ENCODE results near the gene TRIOBP.

Gene TRIOBP

DNA sequence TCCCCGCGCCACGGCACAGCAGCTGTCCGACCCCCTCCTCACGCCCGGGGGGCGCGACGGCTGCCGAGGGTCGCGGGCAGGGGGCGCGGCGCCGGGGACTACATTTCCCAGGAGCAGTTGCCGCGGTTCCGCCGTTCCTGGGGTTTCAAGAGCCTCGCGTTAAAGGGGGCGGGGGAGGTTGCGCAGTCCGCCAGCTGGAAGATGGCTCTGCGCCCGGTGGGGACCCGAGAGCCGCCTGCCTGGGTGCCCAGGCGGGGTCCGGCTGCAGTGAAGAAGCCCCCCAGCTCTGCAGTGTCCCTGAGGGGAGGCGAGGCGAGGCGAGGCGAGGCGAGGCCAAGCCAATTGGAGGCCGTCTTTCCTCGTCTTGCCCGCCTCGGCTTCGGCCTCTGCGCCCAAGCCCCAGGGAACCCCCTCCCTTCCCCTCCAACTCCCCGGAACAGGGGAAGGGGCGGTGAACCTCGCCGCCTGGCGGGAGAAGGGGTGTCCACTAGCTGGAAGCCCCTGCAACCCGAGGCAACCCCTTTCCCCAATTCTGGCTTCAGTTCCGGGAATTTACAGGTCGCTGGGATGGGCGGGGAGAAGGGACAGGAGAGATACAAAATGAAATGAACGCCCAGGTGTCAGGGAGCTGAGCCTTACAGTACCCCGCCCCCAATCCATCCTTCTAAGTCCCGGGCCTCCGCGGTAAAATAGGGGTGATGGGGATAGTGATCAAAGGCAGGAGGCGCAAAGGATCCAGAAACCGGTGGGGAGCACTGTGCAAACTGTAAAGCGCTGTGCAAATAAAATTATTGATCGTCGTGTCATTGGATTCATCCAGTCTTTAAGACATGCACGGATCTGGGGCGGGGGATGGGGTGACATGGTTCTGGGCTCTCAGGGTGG is 105.7 kb downstream of the TRIOBP start:
- H3K4me3 ChIP-seq (ENCODE audit: low read depth, low read length): peak overlapping the region; percentile 90
- no peaks in the 10 kb centered on the region for H3K36me3 ChIP-seq (ENCODE audit: insufficient read depth, low read length)
- H3K27ac ChIP-seq (ENCODE audit: low read depth, low read length): no peak overlapping the region
- no peaks in the 10 kb centered on the region for H3K27me3 ChIP-seq (ENCODE audit: insufficient read depth, low read length)
- H2AFZ ChIP-seq (ENCODE audit: low read length, unreplicated experiment): peak overlapping the region; percentile 97
- H3K79me2 ChIP-seq (ENCODE audit: control insufficient read depth, insufficient read depth, low read length, unreplicated experiment): peaks cover 17% of the 10 kb centered on the region
- peaks cover 3% of the 10 kb centered on the region for H3K4me1 ChIP-seq (ENCODE audit: control insufficient read depth, insufficient read depth, low read length, unreplicated experiment)

DNA sequence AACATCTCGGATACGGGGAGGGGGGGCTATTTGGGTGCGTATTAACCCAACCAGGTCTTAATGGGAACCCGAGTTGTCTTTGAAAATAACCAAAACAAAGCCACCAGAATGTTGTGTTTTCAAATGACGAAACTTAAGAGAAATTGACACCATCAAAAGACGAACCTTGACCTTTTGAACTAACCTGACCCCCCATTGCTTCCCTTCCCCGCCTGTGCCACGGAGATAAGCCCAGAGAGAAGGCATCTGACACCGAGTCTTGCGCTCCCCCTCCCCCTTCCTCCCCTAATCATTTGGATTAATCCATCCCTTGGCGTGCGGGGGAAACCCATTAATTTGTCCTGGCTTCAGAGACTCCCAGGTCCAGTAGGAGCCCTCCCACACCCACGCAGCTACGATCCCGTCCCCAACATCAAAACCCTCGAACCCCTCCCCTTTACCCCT is 106.4 kb downstream of the TRIOBP start:
- Histone ChIP-seq H3K4me1 (ENCODE audit: control insufficient read depth, insufficient read depth, low read length, unreplicated experiment) (peaks cover 3% of the 10 kb centered on the region), H3K79me2 (ENCODE audit: control insufficient read depth, insufficient read depth, low read length, unreplicated experiment) (peaks cover 17% of the 10 kb centered on the region), H3K36me3 (ENCODE audit: insufficient read depth, low read length) (no peaks in the 10 kb centered on the region), H3K27me3 (ENCODE audit: insufficient read depth, low read length) (no peaks in the 10 kb centered on the region), H3K4me3 (ENCODE audit: low read depth, low read length) (peak overlapping the region; percentile 90), H3K27ac (ENCODE audit: low read depth, low read length) (no peak overlapping the region), H2AFZ (ENCODE audit: low read length, unreplicated experiment) (no peak overlapping the region)

DNA sequence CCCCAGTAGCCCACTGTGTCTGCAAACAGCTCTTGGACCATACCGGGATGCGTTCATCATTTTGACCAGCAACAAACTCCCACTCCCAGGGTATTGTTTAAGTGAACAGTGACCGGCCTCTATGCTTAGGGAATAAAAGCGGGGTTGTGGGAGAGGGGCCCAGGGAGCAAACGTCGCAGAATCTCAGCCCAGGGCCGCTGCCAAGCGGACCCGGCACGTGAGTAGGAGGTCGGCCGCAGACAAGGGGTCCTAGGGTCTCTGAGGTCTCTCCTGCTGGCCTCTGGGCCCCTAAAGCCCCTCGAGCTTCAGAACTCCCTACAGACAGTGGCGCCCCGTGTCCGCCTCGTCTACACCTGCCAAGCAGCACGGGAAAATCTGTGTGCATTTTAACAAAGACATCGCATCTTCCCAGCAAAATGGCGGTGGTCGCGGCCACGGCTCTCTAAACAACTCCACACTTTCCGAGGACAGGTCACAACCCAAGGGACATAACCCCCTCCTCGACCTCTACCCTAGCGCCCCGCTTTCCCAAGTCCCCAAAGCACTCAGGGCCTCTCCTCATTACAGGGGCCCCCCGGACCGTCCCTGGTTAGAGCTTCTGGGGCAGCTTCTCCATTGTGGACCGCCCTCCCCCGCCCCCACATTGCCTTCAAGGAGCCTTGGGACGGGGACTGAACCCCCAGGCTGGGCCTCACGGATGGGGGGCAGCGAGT is 106.9 kb downstream of the TRIOBP start:
- Histone ChIP-seq H3K27ac (ENCODE audit: low read depth, low read length) (no peak overlapping the region), H3K79me2 (ENCODE audit: control insufficient read depth, insufficient read depth, low read length, unreplicated experiment) (peaks cover 17% of the 10 kb centered on the region), H3K27me3 (ENCODE audit: insufficient read depth, low read length) (no peaks in the 10 kb centered on the region), H3K4me3 (ENCODE audit: low read depth, low read length) (peak overlapping the region; percentile 94; the same call in 1 of the 2 replicates), H3K4me1 (ENCODE audit: control insufficient read depth, insufficient read depth, low read length, unreplicated experiment) (peaks cover 3% of the 10 kb centered on the region), H3K36me3 (ENCODE audit: insufficient read depth, low read length) (no peaks in the 10 kb centered on the region), H2AFZ (ENCODE audit: low read length, unreplicated experiment) (no peak overlapping the region)

DNA sequence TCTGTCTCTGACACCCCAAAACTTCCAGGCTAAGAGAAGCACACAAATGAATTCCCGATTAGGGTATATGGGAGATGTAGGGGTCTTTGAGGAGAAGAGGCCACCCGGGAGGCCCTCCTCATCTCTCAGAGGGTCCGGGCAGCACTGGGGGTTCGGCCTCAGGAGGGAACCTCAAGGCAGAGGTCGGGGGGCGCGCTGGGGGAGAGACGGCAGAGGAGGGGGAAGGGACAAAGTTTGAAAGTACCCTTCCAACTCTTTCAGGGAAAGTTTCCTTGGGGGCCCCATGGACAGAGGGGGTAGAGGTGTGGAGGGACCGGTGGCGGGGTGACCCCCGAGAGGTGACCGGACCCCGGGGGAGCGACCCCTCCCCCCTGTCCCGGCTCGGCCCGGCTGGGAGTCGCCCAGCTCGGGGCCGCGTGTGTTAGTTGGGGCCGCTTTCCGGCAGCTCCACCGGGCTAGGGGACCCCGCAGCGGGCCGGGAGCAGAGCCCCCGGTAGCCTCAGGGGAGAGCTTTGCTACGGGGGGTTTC is 107.6 kb downstream of the TRIOBP start:
- Histone ChIP-seq H3K36me3 (ENCODE audit: insufficient read depth, low read length) (no peaks in the 10 kb centered on the region), H2AFZ (ENCODE audit: low read length, unreplicated experiment) (no peak overlapping the region), H3K27me3 (ENCODE audit: insufficient read depth, low read length) (no peaks in the 10 kb centered on the region), H3K27ac (ENCODE audit: low read depth, low read length) (peak overlapping the region; percentile 19; the same call in 1 of the 2 replicates), H3K4me3 (ENCODE audit: low read depth, low read length) (peak overlapping the region; percentile 94), H3K79me2 (ENCODE audit: control insufficient read depth, insufficient read depth, low read length, unreplicated experiment) (peaks cover 17% of the 10 kb centered on the region), H3K4me1 (ENCODE audit: control insufficient read depth, insufficient read depth, low read length, unreplicated experiment) (peaks cover 3% of the 10 kb centered on the region)

DNA sequence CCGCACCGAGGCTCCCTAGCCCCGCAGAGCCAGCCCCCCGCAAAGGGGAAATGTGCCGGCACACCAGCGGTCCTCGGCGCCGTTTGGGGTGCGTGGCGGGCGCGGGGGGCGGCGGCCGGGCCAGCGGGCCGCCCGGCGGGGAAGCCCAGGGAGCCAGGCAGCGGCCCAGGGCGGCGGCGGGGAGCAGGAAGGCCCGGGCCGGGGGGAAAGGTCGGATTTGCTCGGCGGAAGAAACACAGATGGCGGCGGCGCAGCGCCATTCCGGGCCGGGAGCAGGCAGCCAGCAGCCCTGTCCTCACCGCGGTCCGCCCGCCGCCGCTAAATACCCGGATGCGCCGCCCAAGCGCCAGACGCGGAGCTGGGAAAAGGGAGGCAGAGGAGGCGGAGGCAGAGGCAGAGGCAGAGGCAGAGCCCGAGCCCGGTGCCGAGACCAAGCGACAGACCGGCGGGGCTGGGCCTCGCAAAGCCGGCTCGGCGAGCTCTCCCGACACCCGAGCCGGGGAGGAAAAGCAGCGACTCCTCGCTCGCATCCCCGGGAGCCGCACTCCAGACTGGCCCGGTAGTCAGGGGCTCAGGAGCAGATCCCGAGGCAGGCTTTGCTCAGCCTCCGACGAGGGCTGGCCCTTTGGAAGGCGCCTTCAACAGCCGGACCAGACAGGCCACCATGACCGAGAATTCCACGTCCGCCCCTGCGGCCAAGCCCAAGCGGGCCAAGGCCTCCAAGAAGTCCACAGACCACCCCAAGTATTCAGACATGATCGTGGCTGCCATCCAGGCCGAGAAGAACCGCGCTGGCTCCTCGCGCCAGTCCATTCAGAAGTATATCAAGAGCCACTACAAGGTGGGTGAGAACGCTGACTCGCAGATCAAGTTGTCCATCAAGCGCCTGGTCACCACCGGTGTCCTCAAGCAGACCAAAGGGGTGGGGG is 108.3 kb downstream of the TRIOBP start:
- Histone ChIP-seq H3K4me1 (ENCODE audit: control insufficient read depth, insufficient read depth, low read length, unreplicated experiment) (peaks cover 3% of the 10 kb centered on the region), H2AFZ (ENCODE audit: low read length, unreplicated experiment) (peak overlapping the region; percentile 68), H3K27ac (ENCODE audit: low read depth, low read length) (peak overlapping the region; percentile 43; the same call in 1 of the 2 replicates), H3K4me3 (ENCODE audit: low read depth, low read length) (peak overlapping the region; percentile 94), H3K27me3 (ENCODE audit: insufficient read depth, low read length) (no peaks in the 10 kb centered on the region), H3K36me3 (ENCODE audit: insufficient read depth, low read length) (no peaks in the 10 kb centered on the region), H3K79me2 (ENCODE audit: control insufficient read depth, insufficient read depth, low read length, unreplicated experiment) (peaks cover 17% of the 10 kb centered on the region)

DNA sequence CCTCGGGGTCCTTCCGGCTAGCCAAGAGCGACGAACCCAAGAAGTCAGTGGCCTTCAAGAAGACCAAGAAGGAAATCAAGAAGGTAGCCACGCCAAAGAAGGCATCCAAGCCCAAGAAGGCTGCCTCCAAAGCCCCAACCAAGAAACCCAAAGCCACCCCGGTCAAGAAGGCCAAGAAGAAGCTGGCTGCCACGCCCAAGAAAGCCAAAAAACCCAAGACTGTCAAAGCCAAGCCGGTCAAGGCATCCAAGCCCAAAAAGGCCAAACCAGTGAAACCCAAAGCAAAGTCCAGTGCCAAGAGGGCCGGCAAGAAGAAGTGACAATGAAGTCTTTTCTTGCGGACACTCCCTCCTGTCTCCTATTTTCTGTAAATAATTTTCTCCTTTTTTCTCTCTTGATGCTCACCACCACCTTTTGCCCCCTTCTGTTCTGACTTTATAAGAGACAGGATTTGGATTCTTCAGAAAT is 109.0 kb downstream of the TRIOBP start:
- Histone ChIP-seq H3K27me3 (ENCODE audit: insufficient read depth, low read length) (no peaks in the 10 kb centered on the region), H3K4me3 (ENCODE audit: low read depth, low read length) (peak overlapping the region; percentile 94), H3K27ac (ENCODE audit: low read depth, low read length) (peak overlapping the region; percentile 43; the same call in 1 of the 2 replicates), H3K79me2 (ENCODE audit: control insufficient read depth, insufficient read depth, low read length, unreplicated experiment) (peaks cover 17% of the 10 kb centered on the region), H3K4me1 (ENCODE audit: control insufficient read depth, insufficient read depth, low read length, unreplicated experiment) (peaks cover 3% of the 10 kb centered on the region), H2AFZ (ENCODE audit: low read length, unreplicated experiment) (peak overlapping the region; percentile 68), H3K36me3 (ENCODE audit: insufficient read depth, low read length) (no peaks in the 10 kb centered on the region)

DNA sequence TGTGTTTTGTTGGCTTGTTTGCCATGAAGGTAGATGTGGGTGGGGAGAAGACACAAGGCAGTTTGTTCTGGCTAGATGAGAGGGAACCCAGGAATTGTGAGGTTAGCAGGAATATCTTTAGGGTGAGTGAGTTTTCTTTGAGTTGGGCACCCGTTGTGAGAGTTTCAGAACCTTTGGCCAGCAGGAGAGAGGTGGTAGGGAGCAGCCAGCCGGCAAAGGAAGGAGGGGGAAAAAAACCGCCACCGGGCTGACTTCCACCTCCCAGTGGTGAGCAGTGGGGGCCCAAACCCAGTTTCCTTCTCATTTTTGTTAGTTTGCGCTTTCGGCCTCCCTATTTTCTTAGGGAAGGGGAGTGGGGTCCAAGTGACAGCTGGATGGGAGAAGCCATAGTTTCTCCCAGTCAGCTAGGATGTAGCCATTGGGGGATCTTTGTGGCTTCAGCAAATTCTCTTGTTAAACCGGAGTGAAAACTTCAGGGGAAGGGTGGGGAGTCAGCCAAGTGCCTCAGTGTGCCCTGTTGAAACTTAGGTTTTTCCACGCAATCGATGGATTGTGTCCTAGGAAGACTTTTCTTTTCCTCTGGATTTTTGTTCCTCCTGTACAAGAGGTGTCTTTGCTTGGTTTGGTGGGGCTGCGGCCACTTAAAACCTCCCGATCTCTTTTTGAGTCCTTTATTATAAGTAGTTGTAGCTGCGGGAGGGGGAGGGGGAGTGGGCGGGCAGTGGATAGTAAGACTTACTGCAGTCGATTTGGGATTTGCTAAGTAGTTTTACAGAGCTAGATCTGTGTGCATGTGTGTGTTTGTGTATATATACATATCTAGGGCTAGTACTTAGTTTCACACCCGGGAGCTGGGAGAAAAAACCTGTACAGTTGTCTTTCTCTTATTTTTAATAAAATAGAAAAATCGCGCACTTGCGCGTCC is 109.8 kb downstream of the TRIOBP start:
- H3K27ac ChIP-seq (ENCODE audit: low read depth, low read length): peak overlapping the region; percentile 19; the same call in 1 of the 2 replicates
- H3K79me2 ChIP-seq (ENCODE audit: control insufficient read depth, insufficient read depth, low read length, unreplicated experiment): peaks cover 17% of the 10 kb centered on the region
- H3K4me3 ChIP-seq (ENCODE audit: low read depth, low read length): peak overlapping the region; percentile 94
- H2AFZ ChIP-seq (ENCODE audit: low read length, unreplicated experiment): no peak overlapping the region
- no peaks in the 10 kb centered on the region for H3K36me3 ChIP-seq (ENCODE audit: insufficient read depth, low read length)
- peaks cover 3% of the 10 kb centered on the region for H3K4me1 ChIP-seq (ENCODE audit: control insufficient read depth, insufficient read depth, low read length, unreplicated experiment)
- H3K27me3 ChIP-seq (ENCODE audit: insufficient read depth, low read length): no peaks in the 10 kb centered on the region

DNA sequence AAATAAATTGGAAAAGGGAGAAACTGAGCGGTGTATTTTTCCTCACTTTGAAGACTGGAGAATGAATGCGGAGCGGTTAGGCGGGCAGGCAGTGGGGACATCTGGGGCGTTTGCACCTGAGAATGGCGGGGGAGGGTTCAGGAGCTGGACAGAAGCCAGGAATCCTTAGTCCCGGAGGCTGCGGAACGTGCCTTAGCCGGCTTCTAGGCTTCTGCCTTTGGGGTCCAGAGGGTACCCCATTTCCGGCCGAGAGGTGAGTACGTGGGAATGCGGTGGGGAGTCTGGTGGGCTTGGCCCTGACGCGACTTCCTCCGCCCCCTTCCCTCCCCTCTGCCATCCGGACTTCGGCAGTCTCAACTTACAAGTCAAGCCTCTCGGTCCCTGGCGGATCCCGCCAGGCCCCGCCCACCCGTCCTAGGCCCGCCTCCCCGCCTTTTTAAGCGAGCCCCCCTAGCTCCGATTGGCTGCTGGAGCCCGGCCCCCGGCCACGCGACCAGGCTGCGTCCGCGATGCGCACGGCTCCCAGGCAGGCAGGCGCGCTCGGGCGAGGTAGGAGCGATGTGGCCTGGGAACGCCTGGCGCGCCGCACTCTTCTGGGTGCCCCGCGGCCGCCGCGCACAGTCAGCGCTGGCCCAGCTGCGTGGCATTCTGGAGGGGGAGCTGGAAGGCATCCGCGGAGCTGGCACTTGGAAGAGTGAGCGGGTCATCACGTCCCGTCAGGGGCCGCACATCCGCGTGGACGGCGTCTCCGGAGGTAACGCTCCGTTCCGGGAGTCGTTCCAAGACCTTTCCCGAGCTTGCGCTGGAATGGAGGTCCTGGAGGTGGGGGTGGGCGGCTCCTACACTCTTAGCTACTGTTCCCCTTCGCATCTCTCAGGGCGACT is 110.8 kb downstream of the TRIOBP start, which contains the start of gene GCAT:
GCAT (plus strand) TSS at position 525 of the 884 bp plus-strand sequence; CDS start at position 559, 34 bp downstream.
- Histone ChIP-seq H2AFZ (ENCODE audit: low read length, unreplicated experiment) (no peak within 1 kb of the TSS), H3K4me3 (ENCODE audit: low read depth, low read length) (peak within 1 kb of the TSS; percentile 94), H3K4me1 (ENCODE audit: control insufficient read depth, insufficient read depth, low read length, unreplicated experiment) (peaks cover 3% of the 10 kb centered on the region), H3K36me3 (ENCODE audit: insufficient read depth, low read length) (no peaks in the 10 kb centered on the region), H3K79me2 (ENCODE audit: control insufficient read depth, insufficient read depth, low read length, unreplicated experiment) (peaks cover 17% of the 10 kb centered on the region), H3K27ac (ENCODE audit: low read depth, low read length) (peak within 1 kb of the TSS; percentile 19; the same call in 1 of the 2 replicates), H3K27me3 (ENCODE audit: insufficient read depth, low read length) (no peaks in the 10 kb centered on the region)

Data from ACC112 (cell line).